H7 (cell line): Measurements from ENCODE around the gene CCDC142. TPM values are rescaled to one million over a fixed set of nuclear protein-coding genes. Genes with fewer than 3 reads are reported as not detected.

ENCODE experiments used
- DNase-seq: peaks from one replicate; pipeline ENCODE4 v3.0.0; 2012
- H3K27me3 ChIP-seq: 2 replicates; pipeline ENCODE4 v1.6.0; 2011; ENCODE audit warnings: mild to moderate bottlenecking, low read length; ENCODE audit not compliant: control insufficient read depth, insufficient read depth
- H3K36me3 ChIP-seq: replicated peaks from 2 replicates; pipeline ENCODE4 v1.5.1; 2011; ENCODE audit warnings: low read length; ENCODE audit not compliant: control insufficient read depth, insufficient read depth
- H3K4me3 ChIP-seq: 2 replicates; pipeline ENCODE4 v1.5.1; 2011; ENCODE audit warnings: low read depth, mild to moderate bottlenecking, control low read depth, low read length, moderate library complexity; ENCODE audit not compliant: insufficient read depth
- total RNA-seq: library from RNA; depleted of rRNA; stranded (reverse); fragments of >200 nt; shearing (Covaris generic); gene quantifications from 2 replicates; pipeline ENCODE4 v1.2.3, GENCODE V29; 2014

CCDC142 gene
- total RNA-seq, 1 experiment from 2014 or later: 12.0 TPM

GRCh38 chr2:74524005-74524404, 41.2 kb upstream of the CCDC142 start:
- DNase-seq: peak; percentile 22
- peaks cover 17% of the 10 kb centered on the region for H3K36me3 ChIP-seq
- H3K27me3 ChIP-seq: peaks cover 34% of the 10 kb centered on the region
- no peak overlapping the region for H3K4me3 ChIP-seq

GRCh38 chr2:74522516-74522915, 39.7 kb upstream of the CCDC142 start:
- H3K36me3 ChIP-seq: peaks cover 11% of the 10 kb centered on the region
- no peak overlapping the region for H3K4me3 ChIP-seq
- DNase-seq: peak; percentile 14
- H3K27me3 ChIP-seq: peaks cover 49% of the 10 kb centered on the region

GRCh38 chr2:74516650-74517049, 33.9 kb upstream of the CCDC142 start:
- Histone ChIP-seq H3K27me3 (peaks cover 91% of the 10 kb centered on the region), H3K36me3 (no peaks in the 10 kb centered on the region), H3K4me3 (no peak overlapping the region)
- DNase-seq: no peak

- Histone ChIP-seq H3K36me3 (no peaks in the 10 kb centered on the region), H3K4me3 (peak overlapping the region; percentile 34), H3K27me3 (peaks cover 94% of the 10 kb centered on the region)
- peak; percentile 98 for DNase-seq
These were observed 33.3 kb upstream of the CCDC142 start for GRCh38 chr2:74515981-74516633.

GRCh38 chr2:74515271-74515980, 32.6 kb upstream of the CCDC142 start:
- Histone ChIP-seq H3K4me3 (peak overlapping the region; percentile 34), H3K36me3 (no peaks in the 10 kb centered on the region), H3K27me3 (peaks cover 97% of the 10 kb centered on the region)
- DNase-seq: peak; percentile 85

GRCh38 chr2:74514368-74515270, 31.8 kb upstream of the CCDC142 start, which contains the start of gene TLX2:
Gene TLX2 (plus strand): TSS chr2:74514450. CDS start chr2:74514807, 357 bp downstream.
- Histone ChIP-seq H3K27me3 (peaks cover 97% of the 10 kb centered on the region), H3K36me3 (no peaks in the 10 kb centered on the region), H3K4me3 (peak within 1 kb of the TSS; percentile 34)
- DNase-seq: peak; percentile 87

- H3K27me3 ChIP-seq: peaks cover 97% of the 10 kb centered on the region
- H3K4me3 ChIP-seq: peak overlapping the region; percentile 34; the same call in 1 of the 2 replicates
- peak; percentile 84 for DNase-seq
- no peaks in the 10 kb centered on the region for H3K36me3 ChIP-seq
These were observed 31.0 kb upstream of the CCDC142 start for GRCh38 chr2:74513605-74514367.

GRCh38 chr2:74512744-74513604, 30.2 kb upstream of the CCDC142 start:
- peak; percentile 90 for DNase-seq

GRCh38 chr2:74511104-74511989, 28.5 kb upstream of the CCDC142 start:
- H3K36me3 ChIP-seq: no peaks in the 10 kb centered on the region; the same call in 1 of the 2 replicates
- H3K4me3 ChIP-seq: no peak overlapping the region
- H3K27me3 ChIP-seq: peaks cover 81% of the 10 kb centered on the region
- DNase-seq: no peak

More at GRCh38 chr2:74512744-74513604, 30.2 kb upstream of the CCDC142 start:
- Histone ChIP-seq H3K36me3 (no peaks in the 10 kb centered on the region), H3K27me3 (peaks cover 96% of the 10 kb centered on the region), H3K4me3 (peak overlapping the region; percentile 6; the same call in 1 of the 2 replicates)

GRCh38 chr2:74510272-74510671, 27.5 kb upstream of the CCDC142 start:
- Histone ChIP-seq H3K36me3 (peaks cover 1% of the 10 kb centered on the region), H3K27me3 (peaks cover 76% of the 10 kb centered on the region), H3K4me3 (no peak overlapping the region)
- no peak for DNase-seq

- peaks cover 1% of the 10 kb centered on the region for H3K36me3 ChIP-seq
- peak; percentile 69 for DNase-seq
- H3K4me3 ChIP-seq: peak overlapping the region; percentile 91
- H3K27me3 ChIP-seq: peaks cover 74% of the 10 kb centered on the region
These were observed 25.2 kb upstream of the CCDC142 start for GRCh38 chr2:74507926-74508520.
